ENCODE data around the gene ZSCAN16.
"Not testable (repeated sequence)": the region's sequence is repeated elsewhere in the genome, so short reads cannot be mapped to it uniquely, and the experiment has no call there.

The ZSCAN16 gene

DNA sequence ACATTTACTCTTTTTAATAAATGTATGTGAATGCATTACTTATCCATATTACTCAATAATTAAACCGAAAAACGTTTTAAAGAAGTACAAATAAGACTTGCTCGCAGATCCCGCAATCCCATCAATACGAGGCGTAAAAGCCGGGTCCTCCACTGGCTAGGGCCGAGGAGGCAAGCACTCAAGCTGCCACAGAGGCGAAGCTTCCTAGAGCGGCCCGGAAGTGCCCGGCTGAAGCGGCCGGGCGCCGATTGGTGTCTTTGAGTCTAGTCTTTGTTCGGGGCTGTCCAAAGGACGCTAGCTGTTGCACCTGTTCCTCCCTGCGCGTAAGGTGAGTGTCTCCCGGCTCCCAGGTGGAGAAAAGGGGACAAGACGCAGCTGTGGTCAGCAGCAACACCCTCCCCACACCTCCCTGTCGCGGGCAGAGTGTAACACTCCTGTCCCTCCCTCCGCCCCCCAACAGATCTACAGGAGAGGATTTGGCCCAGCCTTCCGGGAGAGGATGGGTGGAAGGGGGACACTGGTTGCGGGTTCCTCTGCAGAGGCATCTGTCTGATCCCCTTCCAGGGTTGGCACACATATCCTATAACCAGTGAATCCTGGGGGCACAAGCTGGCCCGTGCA is at the start of gene ZSCAN16:
TSS of gene ZSCAN16 (plus strand) at position 260 of the 621 bp plus-strand sequence. CDS start 835 bp downstream, outside the sequence.
- ATAC-seq (peak; percentile 98), DNase-seq (peak; percentile 79)

DNA sequence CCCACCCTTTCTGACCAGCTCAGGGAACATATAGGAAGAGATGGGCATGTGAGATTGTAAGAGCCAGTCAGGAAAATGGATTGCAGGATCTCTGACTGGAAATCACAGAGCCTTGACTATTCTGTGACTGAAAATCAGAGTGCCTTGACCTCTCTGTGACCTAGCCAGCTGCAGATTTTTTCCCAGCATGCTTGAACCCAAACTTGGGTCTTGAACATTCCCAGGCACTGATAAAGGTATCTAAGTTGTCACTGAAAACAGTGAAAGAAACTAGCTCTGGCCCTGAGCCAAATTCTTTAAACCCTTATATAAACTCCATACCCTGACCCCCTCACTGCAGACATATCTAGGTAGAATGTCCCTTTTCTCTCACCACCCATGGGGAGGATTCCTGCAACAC is 46.4 kb upstream of the ZSCAN16 start:
- DNase-seq (no peak), ATAC-seq (no peak)

DNA sequence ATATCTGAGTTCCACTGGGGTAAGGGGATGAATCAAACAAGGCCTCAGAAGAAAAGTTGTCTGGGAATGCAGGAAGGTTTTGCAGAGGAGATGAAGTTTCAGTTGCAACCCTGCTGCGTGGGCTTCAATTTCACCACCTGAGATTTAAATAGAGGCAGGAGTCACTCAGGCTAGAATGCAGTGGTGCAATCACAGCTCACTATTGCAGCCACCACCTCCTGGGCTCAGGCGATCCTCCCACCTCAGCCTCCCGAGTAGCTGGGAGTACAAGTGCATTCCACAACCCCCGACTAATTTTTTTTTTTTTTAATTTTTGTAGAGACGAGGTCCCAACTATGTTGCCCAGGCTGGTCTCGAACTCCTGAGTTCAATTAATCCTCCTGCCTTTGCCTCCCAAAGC is 45.6 kb upstream of the ZSCAN16 start:
- ATAC-seq (no peak), DNase-seq (no peak)

DNA sequence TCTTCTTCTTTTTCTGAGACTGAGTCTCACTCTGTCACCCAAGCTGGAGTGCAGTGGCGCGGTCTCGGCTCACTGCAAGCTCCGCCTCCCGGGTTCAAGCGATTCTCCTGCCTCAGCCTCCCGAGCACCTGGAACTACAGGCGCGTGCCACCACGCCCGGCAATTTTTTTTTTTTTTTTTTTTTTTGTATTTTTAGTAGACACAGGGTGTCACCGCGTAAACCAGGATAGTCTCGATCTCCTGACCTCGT is 44.1 kb upstream of the ZSCAN16 start, which contains the start of gene ZNF165:
TSS of gene ZNF165 (plus strand) at position 188 of the 250 bp plus-strand sequence. CDS start 4,913 bp downstream, outside the sequence.
- ATAC-seq: peak; percentile 13
- DNase-seq: not testable (repeated sequence)

DNA sequence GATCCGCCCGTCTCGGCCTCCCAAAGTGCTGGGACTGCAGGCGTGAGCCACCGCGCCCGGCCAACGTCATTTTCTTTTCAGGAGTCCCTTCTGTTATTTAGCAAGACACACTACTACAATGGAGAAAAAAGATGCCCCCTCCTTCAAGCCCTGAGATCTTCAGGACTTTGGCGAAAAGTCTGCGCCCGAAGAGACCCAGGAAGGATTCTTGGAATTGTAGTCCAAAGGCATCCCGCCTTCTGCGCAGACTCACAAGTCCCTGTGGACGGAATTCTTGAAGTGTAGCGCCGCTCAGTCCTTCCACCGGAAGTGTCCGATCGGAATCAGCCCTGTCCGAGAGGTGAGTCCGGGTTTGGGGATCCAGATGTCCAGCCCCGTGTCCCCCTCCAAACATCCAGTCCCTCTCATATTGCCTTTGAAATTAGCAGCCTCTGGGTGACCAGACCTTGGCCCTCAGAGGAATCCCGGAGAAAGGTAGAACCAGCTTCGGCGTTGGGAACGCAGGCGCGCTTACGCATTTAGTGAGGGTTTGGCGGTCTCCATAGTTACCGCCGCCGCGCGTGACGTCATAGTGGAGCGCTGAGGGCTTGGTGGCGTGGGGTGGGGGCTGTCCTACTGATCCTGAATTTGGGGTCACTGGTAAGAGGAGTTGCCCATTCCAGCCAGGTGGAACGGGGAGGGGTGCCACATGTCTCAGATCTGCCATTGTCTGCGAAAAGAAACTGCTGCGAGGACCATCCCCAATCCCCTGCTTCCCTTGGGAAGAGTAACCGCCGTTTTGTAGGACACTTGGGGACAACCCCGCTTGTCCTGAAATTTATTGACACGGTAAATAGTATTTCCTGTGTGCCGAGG is 43.6 kb upstream of the ZSCAN16 start:
- DNase-seq (peak; percentile 92), ATAC-seq (peak; percentile 81)

DNA sequence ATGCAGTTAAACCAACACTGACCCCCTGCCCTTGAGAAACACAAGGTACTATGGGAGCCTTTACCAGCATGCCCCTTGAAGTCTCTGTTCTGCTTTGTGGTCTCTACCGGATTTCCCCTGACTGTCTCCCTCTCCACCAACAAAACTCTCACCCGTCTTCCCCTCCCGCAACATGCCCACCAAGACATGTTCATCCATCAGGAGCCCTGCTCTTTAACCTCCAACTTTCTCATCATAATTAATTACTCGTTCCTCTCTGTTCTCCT is 43.0 kb upstream of the ZSCAN16 start:
- DNase-seq: peak; percentile 33
- ATAC-seq: peak; percentile 55

DNA sequence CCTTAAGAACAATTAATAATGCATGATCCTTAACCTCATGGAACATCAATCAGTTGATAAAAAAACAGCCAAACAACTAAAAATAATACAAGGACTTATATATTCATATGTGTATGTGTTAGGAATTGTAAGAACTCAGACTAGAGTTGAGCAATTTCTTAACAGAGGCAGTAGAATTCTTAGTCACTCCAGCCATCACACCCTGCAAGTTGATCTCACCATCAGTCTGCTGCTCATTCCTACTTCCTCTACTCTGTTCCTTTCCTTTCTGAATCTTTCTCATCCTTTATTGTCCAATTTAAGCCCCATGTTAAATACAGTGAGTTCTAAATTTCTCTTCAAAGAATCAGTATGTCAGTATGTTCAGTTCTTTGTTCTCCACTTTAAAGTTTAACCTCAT is 41.5 kb upstream of the ZSCAN16 start:
- DNase-seq (no peak), ATAC-seq (no peak)

DNA sequence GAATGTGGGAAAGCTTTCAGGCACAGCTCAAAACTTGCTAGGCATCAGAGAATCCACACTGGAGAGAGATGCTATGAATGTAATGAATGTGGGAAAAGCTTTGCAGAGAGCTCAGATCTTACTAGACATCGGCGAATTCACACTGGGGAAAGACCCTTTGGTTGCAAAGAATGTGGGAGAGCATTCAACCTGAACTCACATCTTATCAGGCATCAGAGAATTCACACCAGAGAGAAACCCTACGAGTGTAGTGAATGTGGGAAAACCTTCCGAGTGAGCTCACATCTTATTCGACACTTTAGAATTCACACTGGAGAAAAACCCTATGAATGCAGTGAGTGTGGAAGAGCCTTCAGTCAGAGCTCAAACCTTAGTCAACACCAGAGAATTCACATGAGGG is 35.4 kb upstream of the ZSCAN16 start:
- no peak for DNase-seq
- no peak for ATAC-seq

DNA sequence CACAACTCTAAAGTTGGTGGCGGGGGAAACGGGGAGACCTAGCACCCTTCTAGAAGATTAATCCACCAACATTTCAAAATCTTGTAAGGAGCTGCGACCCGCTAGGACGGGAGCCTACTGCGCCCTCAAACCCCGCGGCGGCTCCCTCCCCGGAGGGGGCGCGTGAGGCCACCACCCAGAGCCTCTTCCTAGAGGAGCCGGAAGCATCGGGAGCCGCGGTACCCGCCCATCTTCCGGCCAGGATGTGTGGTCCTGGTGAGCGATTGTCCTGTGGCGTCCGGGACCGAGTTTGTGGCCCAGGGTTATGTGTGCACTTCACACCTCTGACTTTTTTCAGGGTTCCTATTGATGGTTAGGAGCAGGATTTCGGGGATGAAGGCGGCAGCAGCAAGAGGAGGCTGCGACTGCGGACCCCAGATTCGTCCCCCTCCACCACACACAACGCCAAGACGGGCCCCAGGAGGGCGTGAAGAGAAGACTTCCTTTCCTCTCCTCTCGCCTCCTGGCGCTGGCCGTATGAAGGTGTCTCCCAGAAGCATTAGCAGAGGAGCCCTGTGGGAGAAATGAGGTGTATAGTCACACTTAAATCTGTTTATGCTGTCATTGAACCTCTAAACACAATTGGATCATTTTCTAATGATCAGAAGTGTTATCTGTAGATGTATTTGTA is 33.4 kb upstream of the ZSCAN16 start:
- no peak for ATAC-seq
- no peak for DNase-seq

DNA sequence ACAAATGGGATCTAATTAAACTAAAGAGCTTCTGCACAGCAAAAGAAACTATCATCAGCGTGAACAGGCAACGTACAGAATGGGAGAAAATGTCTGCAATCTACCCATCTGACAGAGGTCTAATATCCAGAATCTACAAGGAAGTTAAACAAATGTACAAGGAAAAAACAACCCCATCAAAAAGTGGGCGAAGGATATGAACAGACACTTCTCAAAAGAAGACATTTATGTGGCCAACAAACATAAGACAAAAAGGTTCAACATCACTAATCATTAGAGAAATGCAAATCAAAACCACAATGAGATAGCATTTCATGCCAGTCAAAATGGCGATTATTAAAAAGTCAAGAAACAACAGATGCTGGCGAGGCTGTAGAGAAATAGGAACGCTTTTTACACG is 22.2 kb upstream of the ZSCAN16 start:
- not testable (repeated sequence) for ATAC-seq, DNase-seq

DNA sequence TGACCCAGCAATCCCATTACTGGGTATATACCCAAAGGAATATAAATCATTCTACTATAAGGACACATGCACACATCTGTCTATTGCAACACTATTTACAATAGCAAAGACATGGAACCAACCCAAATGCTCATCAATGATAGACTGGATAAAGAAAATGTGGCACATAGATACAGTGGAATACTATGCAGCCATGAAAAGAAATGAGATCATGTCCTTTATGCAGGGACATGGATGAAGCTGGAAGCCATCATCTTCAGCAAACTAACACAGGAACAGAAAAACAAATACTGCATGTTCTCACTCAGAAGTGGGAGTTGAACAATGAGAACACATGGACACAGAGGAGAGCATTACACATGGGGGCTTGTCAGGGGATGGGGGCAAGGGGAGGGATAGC is 21.7 kb upstream of the ZSCAN16 start:
- ATAC-seq, DNase-seq: not testable (repeated sequence)

DNA sequence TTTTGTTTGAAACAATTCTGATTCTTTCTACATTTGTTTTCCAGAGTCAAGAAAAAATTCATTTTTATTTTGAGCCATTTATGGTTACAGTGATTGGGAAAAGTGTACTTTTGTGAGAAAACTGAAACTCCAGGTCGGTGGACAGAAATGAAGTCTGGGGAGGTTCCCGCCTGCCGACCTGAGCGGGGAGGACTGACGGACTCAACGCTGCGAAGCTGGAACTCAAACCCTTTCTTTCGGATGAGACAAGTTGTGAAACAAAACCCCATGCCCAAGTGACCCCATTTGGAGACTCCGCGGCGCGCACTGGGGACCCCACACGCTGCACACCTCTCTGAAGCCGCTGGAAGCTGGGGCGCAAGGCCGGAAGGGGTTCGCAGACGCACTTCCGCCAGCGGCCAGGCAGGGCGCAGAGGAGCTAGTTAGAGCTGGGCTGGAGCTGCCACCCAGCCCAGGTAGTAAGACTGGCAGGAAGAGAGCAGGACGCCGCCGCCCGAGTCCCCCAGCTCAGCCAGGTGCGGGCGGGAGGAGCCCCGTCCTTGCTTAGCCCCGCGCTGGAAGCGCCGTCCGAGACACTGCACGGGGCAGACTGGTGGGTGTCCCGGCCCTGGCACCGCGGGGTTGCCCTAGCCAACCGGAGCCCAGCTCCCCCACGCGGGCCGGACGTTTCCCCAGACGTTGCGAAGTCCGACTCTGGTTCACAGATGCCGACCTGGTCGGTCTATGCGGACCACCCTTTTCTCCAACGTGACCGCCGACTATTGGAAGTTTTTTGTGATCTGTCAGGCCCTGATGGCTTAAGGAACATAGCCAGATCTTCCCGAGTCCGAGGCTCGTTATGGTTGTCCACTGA is 19.8 kb upstream of the ZSCAN16 start:
- DNase-seq: peak; percentile 84
- peak; percentile 100 for ATAC-seq

DNA sequence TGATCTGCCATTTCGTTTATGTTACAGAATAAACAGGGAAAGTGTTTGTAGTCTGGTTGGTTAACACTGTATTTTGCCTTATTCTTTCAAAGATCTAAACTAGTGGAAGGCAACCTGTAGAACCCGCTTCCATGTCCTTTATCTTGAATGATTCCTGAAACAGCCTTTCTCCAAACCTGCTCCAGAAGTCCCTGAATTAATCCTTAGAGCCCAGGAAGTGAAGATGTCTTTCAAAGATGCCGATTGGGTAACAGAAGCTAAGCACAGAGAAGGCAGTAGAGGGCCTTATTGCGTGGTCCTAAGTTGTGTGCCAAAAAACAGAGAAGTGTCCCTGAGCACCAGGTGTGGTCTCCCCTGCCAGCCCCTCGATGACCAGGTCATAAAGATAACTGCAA is 19.2 kb upstream of the ZSCAN16 start:
- DNase-seq (no peak), ATAC-seq (no peak)

DNA sequence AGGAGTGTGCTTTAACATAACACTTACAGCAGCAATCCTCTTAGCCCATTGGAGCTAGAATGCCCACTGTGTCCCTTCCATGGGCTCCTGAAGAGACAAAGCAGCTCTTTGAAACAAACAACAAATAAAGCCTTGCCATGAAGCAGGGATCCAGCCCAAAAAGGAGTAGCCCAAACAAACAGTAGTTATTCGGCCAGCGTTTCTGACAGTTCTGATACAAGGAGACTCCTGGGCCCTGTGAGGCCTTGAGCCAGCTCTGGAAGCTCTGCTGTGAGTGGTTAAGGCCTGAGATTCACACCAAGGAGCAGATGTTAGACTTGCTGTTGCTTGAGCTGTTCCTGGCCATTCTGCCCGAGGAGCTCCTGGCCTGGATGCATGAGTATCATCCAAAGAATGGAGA is 16.9 kb upstream of the ZSCAN16 start:
- DNase-seq (no peak), ATAC-seq (no peak)

DNA sequence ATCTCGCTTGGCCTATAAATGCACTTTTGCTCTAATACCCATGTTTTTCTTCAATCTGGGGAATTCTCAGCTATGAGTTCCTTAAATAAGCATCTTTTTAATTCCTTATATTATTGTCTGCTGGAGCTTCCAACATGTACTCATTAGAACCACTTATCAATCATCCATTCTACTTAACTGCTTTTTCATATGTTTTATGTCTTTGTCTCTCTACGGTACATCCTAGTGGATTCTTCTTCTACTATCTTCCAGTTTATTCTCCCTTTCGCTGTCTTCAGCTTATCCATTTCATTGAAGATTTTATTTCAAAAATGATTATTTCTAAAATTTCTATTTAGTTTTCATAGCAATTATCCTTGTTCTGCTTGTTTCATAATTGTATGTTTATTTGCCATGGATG is 12.4 kb upstream of the ZSCAN16 start:
- no peak for DNase-seq
- ATAC-seq: no peak

DNA sequence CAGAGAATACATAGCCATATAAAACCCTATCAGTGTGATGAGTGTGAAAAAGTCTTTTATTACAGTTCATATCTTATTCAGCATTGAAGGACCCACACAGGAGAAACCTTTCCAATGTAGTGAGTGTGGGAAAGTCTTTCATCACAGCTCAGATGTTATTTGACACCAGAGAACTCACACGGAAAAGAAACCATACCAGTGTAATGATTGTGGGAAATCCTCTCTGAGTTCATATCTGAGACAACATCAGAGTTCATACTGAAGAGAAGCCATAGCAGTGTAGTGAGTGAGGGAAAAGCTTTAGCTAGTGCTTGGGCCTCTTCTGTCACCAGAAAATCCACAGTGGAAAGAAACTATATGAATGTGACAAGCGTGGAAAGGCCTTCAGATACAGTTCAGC is 8.6 kb upstream of the ZSCAN16 start:
- ATAC-seq: no peak

DNA sequence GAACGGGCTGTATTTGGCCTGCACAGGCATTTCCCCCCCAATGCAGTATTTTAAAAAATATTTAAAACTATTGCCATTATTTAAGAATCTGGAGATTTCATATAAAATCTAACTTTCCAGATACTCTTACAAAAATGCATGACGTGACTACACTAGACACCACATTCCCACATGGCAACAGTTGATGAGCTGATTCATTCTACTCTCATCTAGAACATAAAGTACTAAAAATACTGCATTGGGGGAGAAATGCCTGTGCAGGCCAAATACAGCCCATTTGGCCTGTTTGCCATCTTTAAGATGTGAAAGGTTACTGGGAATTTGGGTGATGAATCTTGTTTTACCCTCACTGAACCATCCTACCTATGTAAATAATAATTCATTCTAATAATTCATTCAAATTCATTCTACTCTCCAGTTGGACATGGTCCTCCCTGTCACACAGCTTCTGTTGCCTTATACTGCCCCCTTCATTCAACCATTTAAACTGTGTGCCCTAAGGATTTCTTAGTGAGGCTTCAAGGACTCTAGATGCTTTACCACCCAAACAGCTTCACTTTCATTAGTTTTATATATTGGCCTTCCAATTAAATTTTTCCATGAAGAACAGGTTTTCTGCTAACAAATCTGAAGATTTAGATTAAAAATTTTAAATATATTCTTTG is 6.9 kb upstream of the ZSCAN16 start:
- no peak for ATAC-seq
- DNase-seq: no peak

More for the DNA sequence above, 8.6 kb upstream of the ZSCAN16 start:
- no peak for DNase-seq

DNA sequence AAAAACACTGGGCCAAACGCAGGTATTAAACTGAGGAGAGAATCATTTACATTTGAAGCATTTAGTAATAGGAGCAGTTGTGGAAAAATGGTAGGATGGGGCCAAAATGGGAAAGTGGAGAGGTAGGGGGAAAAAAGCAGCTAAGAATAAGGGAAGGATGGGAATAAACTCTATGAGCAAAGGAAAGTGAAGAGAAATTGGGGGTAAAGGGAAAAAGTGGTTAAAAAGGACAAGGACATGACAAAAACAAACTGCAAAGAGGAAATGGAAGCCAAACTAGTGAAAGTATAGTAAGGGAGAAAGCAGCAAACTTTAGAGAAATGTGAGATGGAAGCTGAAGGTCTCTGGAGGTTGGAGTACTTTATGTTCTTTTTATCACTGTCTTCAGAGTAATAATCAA is 6.2 kb upstream of the ZSCAN16 start:
- DNase-seq: no peak
- ATAC-seq: no peak

DNA sequence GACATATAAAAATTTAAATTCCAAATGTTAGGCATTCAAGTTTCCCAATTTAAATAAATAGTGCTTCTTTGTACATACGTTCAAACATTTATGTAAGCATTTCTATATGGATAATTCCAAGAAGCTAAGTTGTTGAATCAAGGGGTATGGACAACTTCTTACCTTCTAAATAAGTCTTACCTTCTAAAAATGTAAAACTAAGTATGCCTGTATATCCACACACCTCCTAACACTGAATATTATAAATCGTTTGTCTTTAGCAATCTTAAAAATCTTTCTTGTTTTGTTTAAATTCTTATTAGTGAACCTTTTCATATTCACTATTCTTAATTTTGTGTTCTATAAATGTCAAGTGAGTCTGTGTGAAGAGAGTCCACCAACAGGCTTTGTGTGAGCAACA is 2.5 kb upstream of the ZSCAN16 start:
- ATAC-seq (no peak), DNase-seq (no peak)

DNA sequence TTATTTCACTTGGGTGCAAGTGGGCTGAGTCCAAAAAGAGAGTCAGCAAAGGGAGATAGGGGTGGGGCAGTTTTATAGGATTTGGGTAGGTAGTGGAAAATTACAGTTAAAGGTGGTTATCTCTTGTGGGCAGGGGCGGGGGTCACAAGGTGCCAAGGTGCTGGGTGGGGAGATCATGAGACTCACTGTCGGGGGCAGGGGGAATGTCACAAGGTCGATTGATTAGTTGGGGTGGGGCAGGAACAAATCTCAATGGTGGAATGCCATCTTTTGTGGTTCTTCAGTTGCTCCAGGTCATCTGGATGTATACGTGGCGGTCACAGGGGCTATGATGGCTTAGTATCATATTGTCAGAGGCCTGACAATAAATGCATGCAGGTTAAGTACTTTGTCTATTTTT is 2.1 kb upstream of the ZSCAN16 start:
- not testable (repeated sequence) for DNase-seq, ATAC-seq

DNA sequence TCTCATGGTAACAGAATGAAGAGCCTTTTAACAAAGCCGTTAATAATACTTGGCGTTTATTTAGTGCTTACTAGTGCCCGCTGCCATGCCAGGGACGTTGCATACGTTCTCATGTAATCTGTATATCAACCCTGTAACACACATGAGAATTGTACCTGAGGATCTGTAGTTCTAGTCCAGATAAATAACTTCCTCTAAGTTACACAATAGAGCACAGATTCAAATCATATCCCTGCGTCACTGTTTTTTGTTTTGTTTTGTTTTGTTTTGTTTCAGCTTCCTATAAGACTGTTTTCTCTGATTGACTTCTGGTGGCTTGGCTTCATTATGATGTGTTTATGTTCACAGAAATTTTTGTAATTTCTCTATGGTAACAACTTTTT is 553 bp downstream of the ZSCAN16 start:
- ATAC-seq: no peak
- no peak for DNase-seq

DNA sequence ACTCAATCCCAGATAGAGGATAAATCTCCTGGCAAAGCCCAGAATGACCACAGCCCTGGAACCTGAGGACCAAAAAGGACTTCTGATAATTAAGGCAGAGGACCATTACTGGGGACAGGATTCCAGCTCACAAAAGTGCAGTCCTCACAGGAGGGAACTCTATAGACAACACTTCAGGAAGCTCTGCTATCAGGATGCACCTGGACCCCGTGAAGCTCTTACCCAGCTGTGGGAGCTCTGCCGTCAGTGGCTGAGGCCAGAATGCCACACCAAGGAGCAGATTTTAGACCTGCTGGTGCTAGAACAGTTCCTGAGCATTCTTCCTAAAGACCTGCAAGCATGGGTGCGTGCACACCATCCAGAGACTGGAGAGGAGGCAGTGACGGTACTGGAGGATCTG is 992 bp downstream of the ZSCAN16 start:
- ATAC-seq (no peak), DNase-seq (no peak)

Data from stimulated activated naive CD8-positive, alpha-beta T cell treated with anti-CD3 and anti-CD28 coated beads, Interleukin-15, Interleukin-2, amounts not matched to agents 100 U/mL and 50 U/mL, for 24 hours (primary cell).